ENCODE data around the gene CYP26C1.

Gene CYP26C1

GRCh38 chr10:93059975-93060886 lies at the start of gene CYP26C1:
Gene CYP26C1 (plus strand): TSS chr10:93060798. CDS start chr10:93061264, 466 bp downstream.
- DNase-seq (ENCODE audit: low spot score) = no peak
- TF ChIP-seq CTCF (IDR thresholded peaks at IDR 0.05; ENCODE audit: borderline replicate concordance, control extremely low read depth, extremely low read depth, insufficient read depth, missing control alignments) = no peak
- in situ Hi-C loops (cut with MboI; ENCODE audit: low sequenced_read_pairs, unreplicated experiment) = no loop called here

- TF ChIP-seq CTCF (IDR thresholded peaks at IDR 0.05; ENCODE audit: borderline replicate concordance, control extremely low read depth, extremely low read depth, insufficient read depth, missing control alignments) = no peak
- no peak for DNase-seq (ENCODE audit: low spot score)
- in situ Hi-C loops (cut with MboI; ENCODE audit: low sequenced_read_pairs, unreplicated experiment) = no loop called here
These were observed 44.9 kb upstream of the CYP26C1 start for GRCh38 chr10:93015722-93016121.

- in situ Hi-C loops (cut with MboI; ENCODE audit: low sequenced_read_pairs, unreplicated experiment) = no loop called here
- TF ChIP-seq CTCF (IDR thresholded peaks at IDR 0.05; ENCODE audit: borderline replicate concordance, control extremely low read depth, extremely low read depth, insufficient read depth, missing control alignments) = no peak
- DNase-seq (ENCODE audit: low spot score) = no peak
These were observed 37.5 kb upstream of the CYP26C1 start for GRCh38 chr10:93023013-93023650.

GRCh38 chr10:93026072-93026471 lies 34.5 kb upstream of the CYP26C1 start:
- in situ Hi-C loops (cut with MboI; ENCODE audit: low sequenced_read_pairs, unreplicated experiment) = no loop called here

GRCh38 chr10:93027508-93027907 lies 33.1 kb upstream of the CYP26C1 start:
- DNase-seq (ENCODE audit: low spot score) = no peak
- no peak for TF ChIP-seq CTCF (IDR thresholded peaks at IDR 0.05; ENCODE audit: borderline replicate concordance, control extremely low read depth, extremely low read depth, insufficient read depth, missing control alignments)
- in situ Hi-C loops (cut with MboI; ENCODE audit: low sequenced_read_pairs, unreplicated experiment) = no loop called here

More at GRCh38 chr10:93026072-93026471, 34.5 kb upstream of the CYP26C1 start:
- DNase-seq (ENCODE audit: low spot score) = no peak
- TF ChIP-seq CTCF (IDR thresholded peaks at IDR 0.05; ENCODE audit: borderline replicate concordance, control extremely low read depth, extremely low read depth, insufficient read depth, missing control alignments) = no peak

- TF ChIP-seq CTCF (IDR thresholded peaks at IDR 0.05; ENCODE audit: borderline replicate concordance, control extremely low read depth, extremely low read depth, insufficient read depth, missing control alignments) = no peak
- DNase-seq (ENCODE audit: low spot score) = no peak
- in situ Hi-C loops (cut with MboI; ENCODE audit: low sequenced_read_pairs, unreplicated experiment) = no loop called here
These were observed 31.7 kb upstream of the CYP26C1 start for GRCh38 chr10:93028883-93029282.
